ENCODE results near the gene CMTM3. TPM values are rescaled to one million over a fixed set of nuclear protein-coding genes. Genes with fewer than 3 reads are reported as not detected.

Gene CMTM3
- total RNA-seq, 1 donor from 2014 or later, result 18.3 TPM

DNA sequence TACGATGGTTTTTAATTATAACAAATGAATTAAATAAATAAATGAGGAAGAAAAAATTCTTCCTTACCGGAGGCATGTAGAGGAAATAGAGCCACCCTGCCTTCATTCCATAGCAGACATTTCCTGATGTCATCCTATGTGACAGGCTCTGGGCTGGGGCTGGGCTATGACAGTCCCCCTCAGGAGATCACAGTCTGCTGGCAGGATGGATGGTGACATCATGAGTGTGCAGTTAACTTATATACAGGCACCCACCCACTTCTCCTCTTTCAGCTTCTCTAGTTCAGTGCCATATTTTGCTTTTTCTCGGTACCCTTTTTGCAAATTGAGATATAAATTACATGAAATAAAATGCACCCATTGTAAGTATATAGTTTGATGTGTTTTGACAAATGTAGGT lies 6.4 kb upstream of the CMTM3 start:
- peaks cover 5% of the 10 kb centered on the region for H3F3A ChIP-seq (ENCODE audit: low read depth)
- H3K4me2 ChIP-seq, result no peak overlapping the region
- H2AFZ ChIP-seq (replicated peaks), result no peak overlapping the region
- no peaks in the 10 kb centered on the region for H3K9me3 ChIP-seq (ENCODE audit: low read depth)
- Mint-ChIP-seq H3K27ac (no peak overlapping the region), H3K27me3 (ENCODE audit: insufficient read depth, low read depth) (peaks cover 9% of the 10 kb centered on the region), H3K4me3 (no peak overlapping the region), H3K9me3 (no peaks in the 10 kb centered on the region), H3K36me3 (no peaks in the 10 kb centered on the region), H3K4me1 (peaks cover 4% of the 10 kb centered on the region)
- no peaks in the 10 kb centered on the region for H3K4me1 ChIP-seq
- no peaks in the 10 kb centered on the region for H4K20me1 ChIP-seq (ENCODE audit: low read depth)
- no peak overlapping the region for H3K4me3 ChIP-seq
- no peaks in the 10 kb centered on the region for H3K36me3 ChIP-seq
- DNase-seq (ENCODE audit: low spot score), result no peak
- H3K27me3 ChIP-seq, result no peaks in the 10 kb centered on the region
- H3K9ac ChIP-seq, result no peak overlapping the region
- no peaks in the 10 kb centered on the region for H3K79me2 ChIP-seq (ENCODE audit: low read depth)
- TF ChIP-seq EZH2 (IDR thresholded peaks at IDR 0.05), result no peak
- no peak for TF ChIP-seq CTCF (IDR thresholded peaks at IDR 0.05)
- TF ChIP-seq EZH2phosphoT487 (IDR thresholded peaks at IDR 0.05), result no peak
- H3K27ac ChIP-seq, result no peak overlapping the region

DNA sequence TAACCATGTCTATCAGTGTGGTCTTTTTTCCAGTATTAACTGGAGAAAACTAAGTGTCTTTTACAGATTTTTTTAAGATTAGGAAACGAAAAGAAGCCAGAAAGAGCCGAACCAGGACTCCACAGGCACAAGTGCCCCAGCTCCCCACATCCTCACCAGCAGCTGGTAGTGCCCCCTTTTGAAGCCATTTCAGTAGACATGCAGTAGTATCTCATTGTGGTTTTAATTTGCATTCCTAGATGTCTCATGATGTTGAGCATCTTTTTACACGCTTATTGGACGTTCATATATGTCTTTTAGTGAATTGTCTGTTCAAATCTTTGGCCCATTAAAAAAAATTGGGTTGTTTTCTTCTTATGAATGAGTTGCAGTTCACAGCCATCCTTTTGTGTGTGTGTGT lies 4.8 kb upstream of the CMTM3 start:
- Histone ChIP-seq H2AFZ (replicated peaks) (no peak overlapping the region), H3K9ac (no peak overlapping the region), H3K4me1 (no peaks in the 10 kb centered on the region), H3K27me3 (no peaks in the 10 kb centered on the region), H3K36me3 (no peaks in the 10 kb centered on the region), H3K27ac (no peak overlapping the region), H4K20me1 (ENCODE audit: low read depth) (no peaks in the 10 kb centered on the region), H3K4me2 (no peak overlapping the region), H3F3A (ENCODE audit: low read depth) (peaks cover 17% of the 10 kb centered on the region), H3K79me2 (ENCODE audit: low read depth) (no peaks in the 10 kb centered on the region), H3K4me3 (no peak overlapping the region), H3K9me3 (ENCODE audit: low read depth) (no peaks in the 10 kb centered on the region)
- Mint-ChIP-seq H3K4me3 (no peak overlapping the region), H3K27ac (no peak overlapping the region), H3K4me1 (peaks cover 10% of the 10 kb centered on the region), H3K36me3 (no peaks in the 10 kb centered on the region), H3K27me3 (ENCODE audit: insufficient read depth, low read depth) (peaks cover 11% of the 10 kb centered on the region), H3K9me3 (no peaks in the 10 kb centered on the region)
- no peak for DNase-seq (ENCODE audit: low spot score)
- TF ChIP-seq CTCF (IDR thresholded peaks at IDR 0.05) (no peak), EZH2phosphoT487 (IDR thresholded peaks at IDR 0.05) (no peak), EZH2 (IDR thresholded peaks at IDR 0.05) (no peak)

DNA sequence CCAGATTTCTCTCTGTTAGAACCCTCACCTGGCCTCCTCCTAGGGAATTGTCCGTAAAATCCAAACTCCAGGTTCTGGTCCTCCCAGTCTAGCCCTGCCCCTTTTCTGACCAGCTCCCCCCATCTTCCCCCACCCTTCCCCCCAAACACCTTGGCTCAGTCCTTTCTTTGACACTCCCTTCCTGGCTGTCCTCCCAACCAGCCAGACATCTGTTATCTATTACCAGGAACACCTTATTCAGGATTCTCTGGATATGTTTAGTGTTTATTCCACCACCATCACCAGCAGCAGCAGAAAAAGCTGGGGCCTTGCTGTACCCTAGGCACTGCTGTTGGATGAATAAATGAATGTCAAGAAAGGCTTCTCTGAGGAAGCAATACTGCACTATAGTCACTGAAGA lies 4.0 kb upstream of the CMTM3 start:
- Histone ChIP-seq H3K9me3 (ENCODE audit: low read depth) (no peaks in the 10 kb centered on the region), H4K20me1 (ENCODE audit: low read depth) (peaks cover 2% of the 10 kb centered on the region), H3K79me2 (ENCODE audit: low read depth) (peaks cover 7% of the 10 kb centered on the region), H3K36me3 (no peaks in the 10 kb centered on the region), H3K4me2 (no peak overlapping the region), H3F3A (ENCODE audit: low read depth) (peaks cover 17% of the 10 kb centered on the region), H3K4me1 (no peaks in the 10 kb centered on the region), H3K27me3 (no peaks in the 10 kb centered on the region), H2AFZ (replicated peaks) (no peak overlapping the region), H3K4me3 (no peak overlapping the region), H3K9ac (no peak overlapping the region), H3K27ac (no peak overlapping the region)
- H3K9me3 Mint-ChIP-seq, result no peaks in the 10 kb centered on the region
- no peak for TF ChIP-seq EZH2 (IDR thresholded peaks at IDR 0.05)
- H3K27me3 Mint-ChIP-seq (ENCODE audit: insufficient read depth, low read depth), result peaks cover 7% of the 10 kb centered on the region
- no peak overlapping the region for H3K4me3 Mint-ChIP-seq
- H3K4me1 Mint-ChIP-seq, result peaks cover 10% of the 10 kb centered on the region
- no peak for DNase-seq (ENCODE audit: low spot score)
- no peaks in the 10 kb centered on the region for H3K36me3 Mint-ChIP-seq
- H3K27ac Mint-ChIP-seq, result no peak overlapping the region

DNA sequence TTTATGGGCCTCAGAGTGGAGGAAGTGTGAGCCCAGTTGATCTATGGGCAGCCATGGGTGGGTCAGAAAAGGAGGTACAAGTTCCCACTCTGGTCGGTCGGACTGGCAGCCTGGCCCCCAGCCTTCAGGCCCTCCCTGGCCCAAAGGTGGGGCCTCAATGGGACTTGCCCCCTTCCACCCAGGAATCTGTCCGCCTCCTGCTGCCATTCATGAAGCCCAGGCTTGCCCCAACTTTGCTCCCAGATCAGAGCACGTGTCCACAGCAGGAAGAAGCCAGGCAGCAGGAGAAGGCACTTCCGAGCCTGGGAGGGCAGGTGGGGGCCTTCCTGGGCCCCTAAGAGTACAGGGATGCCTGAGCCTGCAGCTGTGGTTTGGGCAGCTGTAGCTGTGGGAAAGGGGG lies 3.0 kb upstream of the CMTM3 start:
- TF ChIP-seq EZH2phosphoT487 (IDR thresholded peaks at IDR 0.05) (no peak), CTCF (IDR thresholded peaks at IDR 0.05) (no peak), EZH2 (IDR thresholded peaks at IDR 0.05) (no peak)

More for the DNA sequence above, 3.0 kb upstream of the CMTM3 start:
- H2AFZ ChIP-seq (replicated peaks), result no peak overlapping the region
- no peaks in the 10 kb centered on the region for H3K27me3 ChIP-seq
- peaks cover 9% of the 10 kb centered on the region for H3K4me1 ChIP-seq
- H3K9me3 Mint-ChIP-seq, result no peaks in the 10 kb centered on the region
- no peak overlapping the region for H3K4me3 ChIP-seq
- H3F3A ChIP-seq (ENCODE audit: low read depth), result peaks cover 17% of the 10 kb centered on the region
- DNase-seq (ENCODE audit: low spot score), result no peak
- no peaks in the 10 kb centered on the region for H3K9me3 ChIP-seq (ENCODE audit: low read depth)
- H3K27me3 Mint-ChIP-seq (ENCODE audit: insufficient read depth, low read depth), result peaks cover 9% of the 10 kb centered on the region
- H3K36me3 Mint-ChIP-seq, result peaks cover 1% of the 10 kb centered on the region
- no peak overlapping the region for H3K4me2 ChIP-seq
- H3K27ac ChIP-seq, result no peak overlapping the region
- H3K36me3 ChIP-seq, result no peaks in the 10 kb centered on the region
- no peak overlapping the region for H3K27ac Mint-ChIP-seq
- peaks cover 16% of the 10 kb centered on the region for H3K4me1 Mint-ChIP-seq
- H3K4me3 Mint-ChIP-seq, result no peak overlapping the region
- H3K79me2 ChIP-seq (ENCODE audit: low read depth), result peaks cover 17% of the 10 kb centered on the region
- peaks cover 12% of the 10 kb centered on the region for H4K20me1 ChIP-seq (ENCODE audit: low read depth)
- H3K9ac ChIP-seq, result no peak overlapping the region
